ENCODE results near the gene FGF12. TPM values are rescaled to one million over a fixed set of nuclear protein-coding genes. Genes with fewer than 3 reads are reported as not detected.

FGF12 gene
- total and polyA plus RNA-seq, 10 donors = 3.7 to 53.3 (median 19.1) TPM

DNA sequence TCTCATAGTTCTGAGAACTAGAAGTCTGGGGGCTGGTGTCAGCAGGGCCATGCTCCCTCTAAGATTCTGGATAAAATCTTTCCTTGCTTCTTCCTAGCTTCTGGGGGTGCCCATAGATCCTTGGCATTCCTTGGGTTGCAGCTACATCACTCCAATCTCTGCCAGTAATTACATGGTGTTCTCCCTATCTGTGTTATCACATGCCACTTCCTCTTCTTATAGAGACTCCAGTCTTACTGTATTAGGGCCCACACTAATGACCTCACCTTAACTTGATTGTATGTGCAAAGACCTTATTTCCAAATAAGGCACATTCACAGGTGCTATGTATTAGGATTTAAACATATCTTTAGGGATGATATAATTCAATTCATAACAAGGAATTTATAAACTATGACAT is 618.5 kb downstream of the FGF12 start:
- DNase-seq = no peak
- H3K4me3 ChIP-seq = no peak overlapping the region
- intact Hi-C loops (cut with DNase I; ENCODE audit: low total_unique reads) = no loop called here

GRCh38 chr3:192106543-192106942 is 620.8 kb downstream of the FGF12 start:
- Histone ChIP-seq H3K27me3 (replicated peaks in 1 of 7) (no peaks in the 10 kb centered on the region), H3K27ac (no peak overlapping the region), H3K9me3 (peaks cover 0 to 1% (median 0%) of the 10 kb centered on the region in 8 donors), H3K4me1 (no peaks in the 10 kb centered on the region), H3K36me3 (no peaks in the 10 kb centered on the region), H3K4me3 (no peak overlapping the region)
- intact Hi-C loops (cut with DNase I; ENCODE audit: low total_unique reads) = no loop called here
- TF ChIP-seq POLR2AphosphoS5 (IDR thresholded peaks at IDR 0.05) = no peak
- TF ChIP-seq CTCF (IDR thresholded peaks at IDR 0.05 in 8 of 11, conservative IDR thresholded peaks at IDR 0.05 in 3 of 11) = no peak
- no peak for TF ChIP-seq POLR2A (IDR thresholded peaks at IDR 0.05)
- WGBS, 5 donors = 63 to 73% (median 70%) methylated on average over 4 of the region's 4 CpGs
- no peak for DNase-seq

More for the DNA sequence above, 618.5 kb downstream of the FGF12 start:
- Histone ChIP-seq H3K4me1 (no peaks in the 10 kb centered on the region), H3K27me3 (replicated peaks in 1 of 7) (no peaks in the 10 kb centered on the region), H3K36me3 (no peaks in the 10 kb centered on the region), H3K9me3 (peaks cover 0 to 5% (median 0%) of the 10 kb centered on the region in 8 donors), H3K27ac (no peak overlapping the region)
- no peak for TF ChIP-seq CTCF (IDR thresholded peaks at IDR 0.05 in 8 of 11, conservative IDR thresholded peaks at IDR 0.05 in 3 of 11)
- TF ChIP-seq POLR2A (IDR thresholded peaks at IDR 0.05) = no peak
- no peak for TF ChIP-seq POLR2AphosphoS5 (IDR thresholded peaks at IDR 0.05)

DNA sequence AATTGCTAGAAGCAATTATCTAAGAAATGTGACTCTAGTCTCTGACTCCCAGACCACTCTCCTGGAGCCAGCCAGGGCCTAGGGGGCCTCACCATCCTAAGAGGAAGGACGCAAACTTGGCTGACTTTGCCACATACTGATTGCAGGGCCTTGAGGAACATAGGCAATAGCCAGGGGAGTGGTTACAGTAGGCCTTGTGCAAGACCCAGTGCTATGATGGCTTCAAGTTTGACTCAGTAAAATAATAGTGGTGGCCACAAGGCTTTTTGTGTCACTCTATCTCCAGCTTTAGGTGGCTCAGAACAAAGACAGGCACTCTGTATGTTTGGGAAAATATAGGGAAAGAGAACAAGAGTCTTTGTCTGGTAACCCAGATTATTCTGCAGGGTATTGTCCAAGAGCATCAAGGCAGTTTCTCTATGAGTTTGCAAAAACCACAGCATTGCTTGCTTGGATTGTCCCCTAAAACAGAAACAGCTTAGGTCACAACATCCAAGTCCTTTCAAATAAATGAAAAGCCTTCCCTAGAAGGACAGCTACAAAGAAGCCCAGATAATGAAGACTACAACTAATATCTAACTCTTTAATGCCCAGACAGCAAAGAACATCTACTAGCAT is 634.8 kb downstream of the FGF12 start:
- no peaks in the 10 kb centered on the region for H3K9me3 ChIP-seq
- H3K4me3 ChIP-seq = no peak overlapping the region
- no peaks in the 10 kb centered on the region for H3K36me3 ChIP-seq
- no peaks in the 10 kb centered on the region for H3K4me1 ChIP-seq
- no peaks in the 10 kb centered on the region for H3K27me3 ChIP-seq (replicated peaks in 1 of 7)
- WGBS, 5 donors = 79 to 92% (median 86%) methylated on average over 1 of the region's 1 CpG
- H3K27ac ChIP-seq = no peak overlapping the region
- intact Hi-C loops (cut with DNase I; ENCODE audit: low total_unique reads) = no loop called here
- no peak for TF ChIP-seq CTCF (IDR thresholded peaks at IDR 0.05 in 8 of 11, conservative IDR thresholded peaks at IDR 0.05 in 3 of 11)
- no peak for TF ChIP-seq POLR2AphosphoS5 (IDR thresholded peaks at IDR 0.05)
- no peak for TF ChIP-seq POLR2A (IDR thresholded peaks at IDR 0.05)
- DNase-seq = no peak

DNA sequence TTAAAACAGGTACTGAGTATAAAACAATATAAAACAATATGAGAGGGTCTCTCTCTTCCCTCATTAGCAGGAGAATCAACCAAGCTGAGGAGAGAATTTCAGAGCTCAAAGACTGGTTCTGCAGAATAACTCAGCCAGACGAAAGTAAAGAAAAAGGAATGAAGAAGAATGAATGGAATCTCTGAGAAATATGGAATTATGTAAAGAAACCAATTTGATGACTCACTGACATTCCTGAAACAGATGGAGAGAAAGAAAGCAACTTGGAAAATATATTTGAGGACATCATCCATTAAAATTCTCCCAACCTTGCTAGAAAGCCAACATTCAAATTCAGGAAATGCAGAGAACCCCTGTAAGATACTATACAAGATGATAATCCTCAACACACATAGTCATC is 635.5 kb downstream of the FGF12 start:
- no peak for TF ChIP-seq CTCF (IDR thresholded peaks at IDR 0.05 in 8 of 11, conservative IDR thresholded peaks at IDR 0.05 in 3 of 11)
- no peak for TF ChIP-seq POLR2A (IDR thresholded peaks at IDR 0.05)
- no peak for TF ChIP-seq POLR2AphosphoS5 (IDR thresholded peaks at IDR 0.05)
- intact Hi-C loops (cut with DNase I; ENCODE audit: low total_unique reads) = no loop called here
- no peaks in the 10 kb centered on the region for H3K9me3 ChIP-seq
- H3K27me3 ChIP-seq (replicated peaks in 1 of 7) = no peaks in the 10 kb centered on the region
- no peak for DNase-seq
- no peaks in the 10 kb centered on the region for H3K36me3 ChIP-seq
- H3K27ac ChIP-seq = no peak overlapping the region
- H3K4me3 ChIP-seq = no peak overlapping the region
- H3K4me1 ChIP-seq = no peaks in the 10 kb centered on the region
- 52 to 90% (median 83%) methylated on average over 1 of the region's 1 CpG for WGBS, 5 donors
